HG03378 (cell line): ENCODE measurements around the gene GPX1.
A peak's percentile ranks its signal among the peaks of the same experiment; 100 is the strongest.
"Not testable (repeated sequence)": the region's sequence is repeated elsewhere in the genome, so short reads cannot be mapped to it uniquely, and the experiment has no call there.

ENCODE experiments used
- ATAC-seq: cut with Tn5 transposase; IDR thresholded peaks from one replicate; pipeline ENCODE4 v1.9.1; 2021; ENCODE audit warnings: mild to moderate bottlenecking, moderate library complexity; ENCODE audit not compliant: unreplicated experiment

The GPX1 gene

DNA sequence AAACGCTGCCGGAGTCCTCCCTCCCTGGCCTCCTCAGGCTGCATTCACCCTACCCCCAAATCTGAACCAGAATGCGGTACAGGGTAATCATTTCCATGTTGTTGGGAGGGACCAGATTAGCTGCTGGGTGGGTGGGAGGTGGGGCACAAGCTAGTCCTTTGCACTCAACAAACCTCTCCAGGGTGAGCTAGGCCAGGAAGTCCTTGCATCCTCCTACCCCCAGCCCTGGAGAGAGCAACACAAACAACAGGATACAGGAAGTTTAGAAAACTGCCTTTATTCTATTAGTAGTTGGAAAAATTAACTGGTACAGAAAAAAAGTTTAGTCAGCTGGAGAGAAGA is 702 bp upstream of the GPX1 start:
- no peak for ATAC-seq

DNA sequence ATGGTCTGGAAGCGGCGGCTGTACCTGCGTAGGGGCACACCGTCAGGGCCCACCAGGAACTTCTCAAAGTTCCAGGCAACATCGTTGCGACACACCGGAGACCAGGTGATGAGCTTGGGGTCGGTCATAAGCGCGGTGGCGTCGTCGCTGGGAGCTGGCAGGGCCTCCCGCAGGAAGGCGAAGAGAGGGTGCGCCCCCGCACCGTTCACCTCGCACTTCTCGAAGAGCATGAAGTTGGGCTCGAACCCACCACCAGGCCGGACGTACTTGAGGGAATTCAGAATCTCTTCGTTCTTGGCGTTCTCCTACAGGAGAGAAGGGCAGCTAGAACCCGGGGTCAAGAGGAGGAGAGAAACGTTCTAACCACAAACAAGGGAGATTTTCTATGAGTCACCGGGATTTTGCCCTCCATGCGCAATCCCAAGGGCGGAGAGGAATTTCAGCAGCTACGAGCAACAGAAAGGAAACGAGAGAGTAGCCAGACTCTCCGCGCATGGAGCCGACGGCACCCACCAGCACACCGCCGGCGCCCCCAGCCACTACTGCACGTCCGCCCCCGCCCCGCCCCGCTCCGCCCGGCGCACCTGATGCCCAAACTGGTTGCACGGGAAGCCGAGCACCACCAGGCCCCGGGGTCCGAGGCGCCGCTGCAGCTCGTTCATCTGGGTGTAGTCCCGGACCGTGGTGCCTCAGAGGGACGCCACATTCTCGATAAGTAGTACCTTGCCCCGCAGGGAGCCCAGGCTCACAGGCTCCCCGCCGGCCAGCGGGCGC is 523 bp downstream of the GPX1 start:
- not testable (repeated sequence) for ATAC-seq

DNA sequence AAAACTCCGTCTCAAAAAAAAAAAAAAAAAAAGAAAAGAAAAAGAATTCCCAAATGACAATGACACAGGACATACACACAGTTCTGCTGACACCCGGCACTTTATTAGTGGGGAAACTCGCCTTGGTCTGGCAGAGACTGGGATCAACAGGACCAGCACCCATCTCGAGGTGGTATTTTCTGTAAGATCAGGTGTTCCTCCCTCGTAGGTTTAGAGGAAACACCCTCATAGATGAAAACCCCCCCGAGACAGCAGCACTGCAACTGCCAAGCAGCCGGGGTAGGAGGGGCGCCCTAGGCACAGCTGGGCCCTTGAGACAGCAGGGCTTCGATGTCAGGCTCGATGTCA is 1.1 kb downstream of the GPX1 start:
- not testable (repeated sequence) for ATAC-seq

DNA sequence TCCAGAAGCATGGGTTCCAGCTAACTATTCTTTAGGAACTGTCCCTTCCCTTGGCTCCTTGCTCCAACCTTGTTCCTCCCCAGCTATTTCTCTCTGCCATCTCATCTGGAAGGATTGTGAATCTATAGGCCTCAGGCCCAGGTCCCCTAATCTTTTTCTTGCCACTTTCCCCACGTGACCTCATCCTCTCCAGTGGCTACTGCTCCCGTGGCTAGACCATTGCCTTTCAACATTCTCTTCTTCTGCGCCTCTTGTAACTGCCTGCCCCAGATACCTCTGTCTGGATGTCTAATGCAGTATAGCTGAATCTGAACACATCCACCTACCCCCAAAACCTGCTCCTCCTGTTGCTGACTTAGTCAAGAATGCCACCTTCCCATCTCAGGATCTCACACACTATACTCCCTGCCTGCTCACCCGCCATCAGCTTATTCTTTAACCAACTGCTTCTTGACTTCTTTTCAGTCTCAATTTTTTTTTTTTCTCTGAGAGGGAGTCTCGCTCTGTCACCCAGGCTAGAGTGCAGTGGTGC is 5.2 kb downstream of the GPX1 start:
- no peak for ATAC-seq

DNA sequence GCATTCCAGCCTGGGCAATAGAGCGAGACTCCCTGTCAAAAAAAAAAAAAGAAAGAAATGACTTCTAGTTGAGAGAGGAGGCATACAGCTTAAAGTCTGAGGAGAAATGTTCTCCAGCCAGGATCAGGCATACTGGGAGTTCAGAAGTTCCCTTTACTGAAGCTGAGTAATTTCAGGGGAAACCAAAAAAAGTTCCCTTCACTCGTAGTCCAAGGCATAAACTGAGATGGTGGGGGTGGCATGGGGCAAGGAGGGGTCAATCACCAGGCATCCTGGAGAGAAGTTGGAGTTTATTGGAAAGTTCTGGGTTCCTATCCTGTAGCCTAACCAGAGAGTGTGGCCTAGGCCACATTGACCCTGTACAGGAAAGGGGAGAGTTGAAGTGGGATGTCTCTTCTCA is 5.9 kb downstream of the GPX1 start:
- ATAC-seq = no peak

DNA sequence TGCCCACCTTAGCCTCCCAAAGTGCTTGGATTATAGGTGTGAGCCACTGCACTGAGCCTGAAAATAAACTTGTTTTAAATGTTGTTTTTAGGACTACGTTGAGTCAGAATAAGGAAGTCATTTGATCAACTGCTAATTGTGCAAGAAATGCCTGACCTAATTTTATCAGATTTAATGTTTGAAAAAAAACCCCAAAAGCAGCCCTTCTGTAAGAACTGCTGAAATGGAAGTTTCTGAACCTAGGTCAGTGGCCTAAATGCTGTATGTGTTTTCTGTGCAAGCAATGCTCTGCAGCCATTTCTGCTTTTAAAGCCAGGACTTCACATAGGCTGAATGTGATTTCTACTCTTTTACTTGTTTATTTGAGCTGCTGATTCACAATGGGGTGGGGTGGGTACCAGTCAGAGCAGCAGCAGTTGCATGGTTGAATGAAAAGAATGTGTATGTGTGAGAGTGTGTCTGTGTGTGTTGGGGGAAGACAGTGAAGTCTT is 6.6 kb downstream of the GPX1 start:
- ATAC-seq = no peak

DNA sequence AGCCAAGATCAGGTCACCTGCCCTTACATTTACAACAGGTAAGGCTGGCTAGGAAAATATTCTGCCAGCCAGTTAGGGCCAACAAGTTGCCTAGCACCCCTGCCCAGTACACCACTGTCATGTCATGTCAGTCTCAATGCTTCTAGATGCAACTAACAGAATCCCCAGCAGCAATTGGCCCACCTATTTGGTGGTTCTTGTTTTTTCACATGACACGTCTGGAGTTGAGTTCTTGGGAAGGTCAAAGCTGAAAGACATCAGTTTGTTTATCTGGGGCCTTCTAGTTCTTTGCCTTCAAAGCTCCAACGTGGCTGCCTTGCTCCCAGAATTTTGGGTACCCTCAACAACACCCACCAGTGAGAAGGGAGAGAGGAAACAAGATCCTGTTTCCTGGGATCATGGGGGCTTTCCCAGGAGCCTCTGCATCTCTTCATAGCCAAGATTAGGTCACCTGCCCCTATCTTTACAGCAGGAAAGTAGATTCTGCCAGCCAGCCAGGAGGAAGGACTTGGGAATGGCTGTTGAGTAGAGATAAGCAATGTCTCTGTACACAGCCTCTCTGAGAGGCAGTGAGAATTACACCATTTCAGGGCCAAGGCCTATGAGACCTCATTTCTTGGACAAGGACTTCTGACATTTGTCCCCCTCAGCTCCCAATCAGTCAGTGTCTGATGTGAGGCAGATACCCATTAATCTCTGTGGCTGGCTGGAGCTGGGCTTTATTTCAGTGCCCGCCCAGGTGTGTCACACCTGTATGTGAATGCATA is 8.6 kb downstream of the GPX1 start:
- ATAC-seq = no peak

DNA sequence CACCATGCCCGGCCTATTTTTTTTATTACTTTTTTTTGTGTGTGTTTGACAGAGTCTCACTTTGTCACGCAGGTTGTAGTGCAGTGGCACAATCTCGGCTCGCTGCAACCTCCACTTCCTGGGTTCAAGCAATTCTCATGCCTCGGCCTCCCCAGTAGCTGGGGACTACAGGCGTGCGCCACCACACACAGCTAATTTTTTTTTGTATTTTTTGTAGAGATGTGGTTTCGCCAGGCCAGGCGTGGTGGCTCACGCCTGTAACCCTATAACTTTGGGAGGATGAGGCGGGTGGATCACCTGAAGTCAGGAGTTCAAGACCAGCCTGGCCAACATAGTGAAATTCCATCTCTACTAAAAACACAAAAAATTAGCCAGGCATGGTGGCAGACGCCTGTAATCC is 9.8 kb downstream of the GPX1 start:
- ATAC-seq = not testable (repeated sequence)

DNA sequence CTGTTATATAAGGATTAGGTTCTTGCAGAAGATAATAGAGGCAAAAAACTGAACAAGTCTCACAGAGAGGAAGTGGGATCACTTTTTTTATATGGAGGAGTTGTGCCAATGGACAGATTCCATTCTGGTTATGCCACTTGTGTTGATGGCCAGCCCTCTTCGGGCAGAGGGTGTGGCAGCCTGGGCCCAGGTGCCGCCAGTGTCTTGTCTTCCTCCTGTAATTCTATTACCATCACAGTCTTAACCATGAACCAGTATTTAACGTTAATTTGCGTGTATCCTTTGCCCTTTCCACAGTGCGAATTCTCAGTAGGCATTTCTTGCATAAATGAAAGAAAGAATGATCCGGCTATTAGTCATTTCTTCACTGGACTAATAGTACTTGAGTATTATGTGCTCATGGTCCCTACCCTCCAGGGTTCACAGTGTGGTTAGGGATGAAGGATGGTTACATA is 11.3 kb downstream of the GPX1 start:
- no peak for ATAC-seq

DNA sequence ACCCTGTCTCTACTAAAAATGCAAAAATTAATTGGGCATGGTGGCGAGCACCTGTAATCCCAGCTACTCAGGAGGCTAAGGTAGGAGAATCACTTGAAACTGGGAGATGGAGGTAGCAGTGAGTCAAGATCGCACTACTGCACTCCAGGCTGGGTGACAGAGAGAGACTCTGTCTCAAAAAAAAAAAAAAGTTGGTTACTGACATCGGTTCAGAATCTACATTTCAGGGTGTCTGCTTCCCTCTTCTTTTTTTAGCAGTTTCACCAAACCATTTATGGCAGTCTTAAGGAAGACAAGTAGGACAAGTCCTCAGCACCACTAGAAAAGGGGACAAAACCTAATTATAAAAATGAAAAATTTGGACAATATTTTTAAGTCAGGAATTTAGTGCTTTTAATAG is 15.0 kb downstream of the GPX1 start:
- no peak for ATAC-seq

DNA sequence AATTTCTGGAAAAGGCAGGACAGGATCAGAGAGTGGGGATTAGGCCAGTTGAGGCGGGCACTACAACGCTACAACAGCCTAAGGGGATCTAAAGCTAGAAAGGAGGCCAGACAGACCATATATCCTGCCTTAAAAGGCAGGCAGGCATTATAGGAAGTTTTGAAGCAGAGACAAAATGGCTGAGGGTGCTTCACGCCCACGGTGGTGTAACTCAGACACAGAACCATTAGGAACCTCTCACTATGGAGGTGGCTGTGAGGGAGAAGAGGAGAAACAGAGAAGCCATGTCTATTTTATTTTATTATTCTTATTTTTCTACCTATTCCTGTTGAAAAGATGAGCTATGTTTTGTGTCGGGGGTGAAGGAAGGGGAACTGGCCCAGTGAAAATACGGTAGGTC is 16.2 kb downstream of the GPX1 start:
- no peak for ATAC-seq

DNA sequence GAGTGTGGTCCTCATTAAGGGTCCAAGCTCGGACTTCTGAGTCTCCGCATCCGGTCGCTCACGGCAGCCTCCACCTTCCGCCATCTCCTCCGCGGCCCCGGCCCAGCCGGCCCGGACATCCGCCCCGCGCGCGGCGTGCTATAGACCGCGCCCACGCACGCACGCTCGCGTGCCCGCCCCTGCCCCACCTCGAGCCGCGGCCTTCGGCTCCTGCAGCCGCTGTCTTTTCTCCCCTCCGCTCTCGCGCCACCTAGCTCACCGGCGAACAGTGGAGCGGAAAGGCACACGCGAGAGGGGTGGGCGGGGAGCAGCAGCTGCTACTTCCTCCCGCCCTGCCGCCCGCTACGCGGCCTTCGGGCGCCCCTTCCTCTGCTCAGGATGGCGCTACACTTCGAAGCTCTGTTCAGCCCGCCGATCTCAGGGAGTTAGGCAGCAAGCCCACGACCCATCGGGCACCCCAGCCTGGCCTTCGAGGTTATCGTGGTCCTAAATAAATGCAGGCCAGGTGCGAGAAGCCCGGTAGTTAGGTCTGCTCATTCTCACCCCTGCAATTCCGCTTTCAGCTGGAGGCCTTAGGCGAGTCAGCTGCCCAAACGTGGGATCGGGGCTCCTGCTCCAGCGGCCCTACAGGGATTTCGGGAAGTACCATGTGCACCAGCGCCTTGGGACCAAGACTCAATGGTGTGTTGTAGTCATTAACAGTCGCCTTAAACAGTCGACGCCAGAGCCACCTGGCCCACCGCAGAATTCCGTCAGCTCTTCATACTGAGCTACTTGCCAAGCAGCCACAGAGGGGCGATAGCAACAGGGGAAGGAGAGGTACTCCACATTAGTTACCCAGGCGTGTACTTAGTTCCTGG is 18.0 kb downstream of the GPX1 start, which contains the start of gene USP4:
Gene USP4 (minus strand): TSS at position 113 of the 860 bp plus-strand sequence. CDS start 29 bp downstream, at position 84.
- peak; percentile 42 for ATAC-seq

DNA sequence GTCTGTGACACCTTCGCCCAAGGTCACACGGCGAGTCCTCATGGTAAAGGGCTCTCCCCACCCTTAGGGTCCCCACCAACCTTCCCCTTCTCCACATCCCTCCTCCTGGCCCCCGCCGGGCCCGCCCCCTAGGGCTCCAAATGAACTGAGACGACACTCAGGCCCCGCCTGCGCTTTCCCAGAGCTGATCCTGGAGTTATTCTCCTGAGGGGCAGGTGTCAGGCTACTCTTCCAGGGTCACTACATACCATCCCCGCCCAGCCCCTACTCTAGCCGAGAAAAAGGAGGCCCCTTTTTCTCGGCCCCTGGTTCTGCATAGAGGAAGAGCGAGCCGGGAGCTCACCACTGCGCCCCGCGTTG is 18.6 kb downstream of the GPX1 start:
- peak; percentile 10 for ATAC-seq

DNA sequence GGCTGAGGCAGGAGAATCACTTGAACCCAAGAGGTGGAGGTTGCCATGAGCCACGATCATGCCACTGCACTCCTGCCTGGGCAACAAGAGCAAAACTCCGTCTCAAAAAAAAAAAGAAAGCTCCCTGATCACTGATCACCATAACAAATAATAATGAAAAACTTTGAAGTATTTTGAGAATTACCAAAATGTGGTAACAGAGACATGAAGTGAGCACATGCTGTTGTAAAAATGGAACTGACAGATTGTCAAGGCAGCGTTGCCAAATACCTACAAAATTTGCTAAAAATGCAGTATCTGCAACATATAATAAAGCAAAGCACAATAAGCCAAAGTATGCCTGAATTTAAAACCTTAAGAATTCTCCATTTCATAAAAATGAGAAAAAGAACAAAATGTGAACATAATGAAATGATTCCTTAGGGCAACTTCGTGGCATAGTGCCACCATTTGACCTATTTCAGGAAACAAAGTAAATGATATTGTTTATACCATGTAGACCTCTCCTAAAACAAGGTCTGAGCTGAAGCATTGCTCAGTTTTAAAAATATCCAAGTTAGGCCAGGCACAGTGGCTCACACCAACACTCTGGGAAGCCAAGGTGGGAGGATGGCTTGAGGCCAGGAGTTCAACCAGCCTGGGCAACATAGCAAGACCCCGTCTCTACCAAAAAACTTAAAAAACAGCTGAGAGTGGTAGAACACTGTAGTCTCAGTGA is 24.1 kb downstream of the GPX1 start:
- no peak for ATAC-seq

DNA sequence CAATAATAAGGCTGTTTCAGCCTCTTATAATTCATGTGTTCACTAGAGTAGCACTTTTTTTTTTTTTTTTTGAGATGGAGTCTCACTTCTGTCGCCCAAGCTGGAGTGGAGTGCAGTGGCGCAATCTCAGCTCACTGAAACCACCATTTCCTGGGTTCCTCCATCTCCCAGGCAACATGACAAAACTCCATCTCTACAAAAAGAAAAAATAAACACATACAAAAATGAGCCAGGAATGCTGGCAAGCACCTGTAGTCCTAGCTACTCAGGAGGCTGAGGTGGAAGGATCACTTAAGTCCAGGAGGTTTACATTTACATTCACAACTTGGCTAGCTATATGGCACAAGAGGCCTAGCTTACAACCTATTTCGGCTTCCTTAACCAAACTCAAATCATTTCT is 25.1 kb downstream of the GPX1 start:
- no peak for ATAC-seq

DNA sequence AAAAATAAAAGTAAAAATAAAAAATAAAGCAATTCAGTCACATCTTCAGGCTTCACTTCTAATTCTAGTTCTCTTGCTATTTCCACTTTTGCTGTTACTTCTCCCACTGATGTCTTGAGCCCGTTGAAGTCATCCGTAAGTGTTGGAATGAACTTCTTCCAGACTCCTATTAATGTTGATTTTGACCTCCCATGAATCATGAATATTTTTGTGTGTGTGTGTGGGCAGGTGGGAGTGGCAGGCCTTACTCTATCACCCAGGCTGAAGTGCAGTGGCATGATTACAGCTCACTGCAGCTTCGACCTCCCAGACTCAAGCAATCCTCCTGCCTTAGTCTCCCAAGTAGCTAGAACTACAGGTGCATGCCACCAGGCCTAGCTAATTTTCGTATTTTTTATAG is 29.0 kb downstream of the GPX1 start:
- ATAC-seq = no peak

DNA sequence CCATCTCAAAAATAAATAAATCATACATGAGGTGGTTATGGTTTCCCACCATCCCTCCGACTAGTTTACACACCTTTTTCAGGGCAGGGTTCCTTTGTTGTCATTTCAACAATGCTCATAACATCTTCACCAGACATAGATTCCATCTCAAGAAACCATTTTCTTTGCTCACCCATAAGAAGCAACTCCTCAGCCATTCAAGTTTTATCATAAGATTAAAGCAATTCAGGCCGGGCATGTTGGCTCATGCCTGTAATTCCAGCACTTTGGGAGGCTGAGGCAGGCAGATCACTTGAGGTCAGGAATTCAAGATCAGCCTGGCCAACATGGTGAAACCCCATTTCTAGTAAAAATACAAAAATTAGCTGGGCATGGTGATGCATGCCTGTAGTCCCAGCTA is 29.8 kb downstream of the GPX1 start:
- not testable (repeated sequence) for ATAC-seq

DNA sequence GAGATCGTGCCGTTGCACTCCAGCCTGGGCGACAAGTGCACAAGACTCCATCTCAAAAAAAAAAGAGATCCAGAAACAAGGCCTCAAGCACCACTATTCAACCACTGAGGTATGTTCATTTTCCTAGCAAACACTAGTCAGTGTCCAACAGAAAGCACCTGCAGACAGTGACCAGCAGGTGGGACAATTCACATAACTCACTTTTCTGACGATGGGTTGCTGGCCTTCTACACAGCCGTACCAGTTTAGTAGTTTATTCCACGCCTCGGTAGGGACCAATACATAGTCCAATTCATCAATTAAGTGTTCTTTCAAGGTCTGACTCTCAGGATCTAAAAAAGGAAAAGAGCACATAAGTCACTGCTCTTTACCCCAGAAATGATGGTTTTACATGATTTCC is 30.7 kb downstream of the GPX1 start:
- ATAC-seq = no peak

DNA sequence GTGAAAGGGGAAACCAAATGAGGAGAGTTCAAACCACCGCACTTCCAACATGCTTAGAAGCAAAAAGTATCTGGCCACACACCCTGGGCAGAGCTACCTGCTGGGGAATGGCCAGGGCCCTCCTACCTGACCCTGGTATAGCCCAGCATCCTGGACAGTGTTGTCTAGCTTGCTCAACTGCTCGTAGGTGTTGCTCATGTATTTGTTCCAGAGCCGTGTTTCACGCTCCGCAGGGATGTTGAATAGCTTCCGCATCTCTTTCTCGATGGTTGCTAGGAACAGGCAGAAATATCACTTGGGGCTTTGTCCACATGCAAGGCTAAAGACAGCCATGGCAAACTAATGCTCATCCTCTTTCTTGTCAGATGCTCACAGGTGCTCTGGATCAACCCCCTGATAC is 33.4 kb downstream of the GPX1 start:
- no peak for ATAC-seq

DNA sequence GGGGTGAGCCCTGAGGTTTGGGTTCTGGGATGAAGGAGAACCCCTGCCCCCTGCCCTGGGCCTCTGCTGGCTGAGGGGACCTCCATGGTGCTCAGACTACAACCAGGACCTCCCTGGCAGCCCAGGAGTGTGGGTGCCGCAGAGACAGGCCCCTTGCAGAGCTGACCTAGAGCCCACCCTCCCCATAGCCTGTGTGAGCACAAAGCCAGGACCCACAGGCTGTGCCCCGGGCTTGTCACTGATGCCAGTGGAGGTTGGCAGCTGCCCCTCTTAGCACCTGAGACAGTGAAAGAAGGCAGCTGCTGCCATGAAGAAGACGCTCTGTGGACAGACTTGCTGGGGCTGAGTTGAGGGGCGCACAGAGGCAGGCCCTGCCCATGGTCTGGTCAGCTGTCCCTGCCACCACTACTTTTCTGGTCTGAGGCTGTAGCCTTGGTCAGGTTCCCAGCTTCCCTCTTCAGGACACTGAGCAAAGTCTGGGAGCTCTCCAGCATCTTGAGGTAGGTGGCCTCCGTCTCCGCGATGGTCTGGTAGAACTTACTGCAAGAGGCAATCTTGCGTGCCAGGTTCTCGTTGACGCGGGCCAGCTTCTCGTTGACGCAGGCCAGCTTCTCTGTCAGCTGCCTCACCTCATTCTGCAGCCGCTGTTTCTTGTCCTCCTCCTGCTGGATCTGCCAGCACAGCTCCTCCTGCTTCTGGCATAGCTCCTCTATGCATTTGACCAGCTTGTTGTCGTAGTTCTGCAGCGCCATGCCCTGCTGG is 41.3 kb downstream of the GPX1 start:
- ATAC-seq = no peak
